Activated naive CD8-positive, alpha-beta T cell treated with anti-CD3 and anti-CD28 coated beads for 36 hours (primary cell): ENCODE measurements around the gene DALRD3. TPM values are rescaled to one million over a fixed set of nuclear protein-coding genes. Genes with fewer than 3 reads are reported as not detected.

ENCODE experiments used
- DNase-seq: peaks from one replicate; pipeline ENCODE4 v3.0.0; 2021
- H3K27ac Mint-ChIP-seq: one replicate; pipeline ENCODE4 v1.8.0; 2022; ENCODE audit warnings: mild to moderate bottlenecking, moderate library complexity, mixed read lengths
- H3K27me3 Mint-ChIP-seq: one replicate; pipeline ENCODE4 v1.8.0; 2022; ENCODE audit warnings: mild to moderate bottlenecking, mixed read lengths
- H3K36me3 Mint-ChIP-seq: one replicate; pipeline ENCODE4 v1.8.0; 2021; ENCODE audit warnings: mild to moderate bottlenecking, mixed read lengths
- H3K4me1 Mint-ChIP-seq: one replicate; pipeline ENCODE4 v1.8.0; 2021; ENCODE audit warnings: mixed read lengths
- H3K4me3 Mint-ChIP-seq: one replicate; pipeline ENCODE4 v1.8.0; 2022; ENCODE audit warnings: mild to moderate bottlenecking, moderate library complexity, mixed read lengths
- H3K9me3 Mint-ChIP-seq: one replicate; pipeline ENCODE4 v1.8.0; 2022; ENCODE audit warnings: mixed read lengths
- total RNA-seq, 2 experiments: library from RNA; stranded (reverse); gene quantifications; one replicate each; pipeline ENCODE4 v1.2.3, GENCODE V29; 2021

The DALRD3 gene
- total RNA-seq, 2 experiments from 2014 or later: 22.3 to 24.7 TPM

DNA sequence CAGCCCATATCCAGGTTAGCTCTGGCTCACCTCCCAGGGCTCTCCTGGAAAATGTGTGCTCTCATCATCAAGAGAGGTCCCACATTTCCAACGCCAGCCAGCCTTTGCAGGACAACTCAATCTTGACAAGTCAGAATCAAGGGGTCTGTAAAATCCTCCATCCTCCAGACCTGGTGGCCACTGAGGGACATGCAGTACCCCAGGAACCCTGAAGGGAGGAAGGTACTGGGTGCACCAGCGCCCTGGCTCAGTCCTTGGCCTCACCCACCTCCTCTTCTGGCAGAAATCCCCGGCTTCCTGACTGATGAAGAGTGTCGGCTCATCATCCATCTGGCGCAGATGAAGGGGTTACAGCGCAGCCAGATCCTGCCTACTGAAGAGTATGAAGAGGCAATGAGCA is 17.2 kb downstream of the DALRD3 start:
- no peak for DNase-seq
- Mint-ChIP-seq H3K4me3 (no peak overlapping the region), H3K4me1 (peaks cover under 1% of the 10 kb centered on the region), H3K36me3 (no peaks in the 10 kb centered on the region), H3K27ac (no peak overlapping the region), H3K9me3 (no peaks in the 10 kb centered on the region), H3K27me3 (no peaks in the 10 kb centered on the region)

DNA sequence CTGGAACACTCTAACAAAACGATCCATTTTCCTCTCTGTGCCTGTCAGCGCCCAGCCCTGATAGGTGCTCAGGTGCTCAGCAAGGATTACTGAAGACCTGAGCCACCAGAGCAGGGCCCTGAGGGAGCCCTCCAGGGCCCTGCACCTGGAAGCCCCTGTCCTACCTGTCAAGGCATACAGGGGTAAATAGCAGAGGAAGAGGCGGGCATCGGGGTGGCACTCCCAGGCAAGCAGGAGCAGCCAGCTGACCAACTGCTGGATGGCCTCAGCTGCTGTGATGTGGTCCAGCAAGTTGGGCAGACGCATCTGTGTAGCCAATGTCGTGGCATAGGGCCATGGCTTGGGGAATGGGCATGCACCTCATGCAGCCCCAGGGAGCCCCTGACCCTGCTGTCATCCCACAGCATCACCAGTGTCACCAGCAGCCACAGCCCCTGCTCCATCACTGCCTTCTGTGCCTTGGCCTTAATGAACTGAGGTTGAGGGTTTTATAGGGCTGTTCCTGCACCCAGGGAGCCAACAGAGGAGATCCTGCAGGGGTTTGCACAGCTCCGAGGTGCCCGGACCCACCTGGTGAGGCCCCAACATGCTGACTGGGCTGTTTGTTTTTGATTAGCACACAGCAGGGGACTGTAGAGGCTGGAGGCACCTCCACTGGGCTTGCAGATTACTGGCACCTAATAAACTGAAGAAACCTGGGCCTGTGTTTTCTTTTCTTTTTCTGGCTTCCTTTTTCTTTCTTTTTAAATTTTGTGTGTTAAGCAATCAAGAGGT is 19.1 kb downstream of the DALRD3 start:
- no peak overlapping the region for H3K27ac Mint-ChIP-seq
- no peak for DNase-seq
- no peaks in the 10 kb centered on the region for H3K9me3 Mint-ChIP-seq
- H3K4me1 Mint-ChIP-seq: peaks cover 6% of the 10 kb centered on the region
- H3K36me3 Mint-ChIP-seq: no peaks in the 10 kb centered on the region
- H3K4me3 Mint-ChIP-seq: no peak overlapping the region
- H3K27me3 Mint-ChIP-seq: no peaks in the 10 kb centered on the region

DNA sequence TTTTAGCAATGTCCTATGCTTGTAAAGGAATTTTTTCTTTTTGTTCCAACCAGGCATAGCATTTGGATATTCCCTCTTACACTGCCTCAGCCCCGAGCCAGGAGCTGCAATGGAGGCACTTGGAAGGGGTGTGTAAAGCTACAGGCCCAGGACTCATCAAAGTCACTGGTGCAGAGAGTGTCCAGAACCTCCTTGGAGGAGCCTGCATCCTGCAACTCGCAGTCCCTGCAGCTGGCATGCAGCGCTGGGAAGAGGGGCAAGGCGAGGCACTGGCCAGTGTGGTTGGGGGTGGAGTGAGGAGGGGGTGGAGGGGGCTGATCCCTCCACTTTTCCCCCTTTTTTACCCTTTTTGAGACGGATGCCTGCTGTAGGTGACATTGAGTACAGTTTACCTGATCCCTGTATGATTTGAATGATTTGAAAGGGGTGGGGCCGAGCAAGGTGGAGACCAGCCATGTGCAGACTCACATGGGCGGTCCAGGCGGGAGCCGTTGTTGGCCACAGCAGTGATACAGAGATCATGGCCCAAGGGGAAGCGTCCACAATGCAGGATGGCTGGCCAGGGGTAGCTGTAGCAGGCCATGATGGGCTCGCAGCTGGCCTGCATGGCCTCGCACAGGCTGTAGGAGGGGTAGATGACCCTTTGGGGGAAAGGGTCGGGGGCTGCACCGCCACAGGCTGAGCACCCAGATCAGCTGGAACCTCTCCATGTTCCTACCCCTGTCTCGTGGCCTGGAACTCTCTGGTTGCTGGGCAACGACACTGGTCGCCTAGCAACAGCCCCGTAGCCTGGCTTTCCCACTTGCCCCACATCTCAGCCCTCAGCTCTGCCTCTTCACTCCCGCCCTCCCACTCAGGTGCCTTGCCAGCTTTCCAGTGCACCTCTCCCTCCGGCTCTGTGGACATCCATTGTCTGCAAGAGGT is 20.4 kb downstream of the DALRD3 start:
- H3K36me3 Mint-ChIP-seq: peaks cover 2% of the 10 kb centered on the region
- no peak for DNase-seq
- H3K4me3 Mint-ChIP-seq: no peak overlapping the region
- no peaks in the 10 kb centered on the region for H3K9me3 Mint-ChIP-seq
- H3K4me1 Mint-ChIP-seq: peaks cover 14% of the 10 kb centered on the region
- H3K27ac Mint-ChIP-seq: no peak overlapping the region
- no peaks in the 10 kb centered on the region for H3K27me3 Mint-ChIP-seq

DNA sequence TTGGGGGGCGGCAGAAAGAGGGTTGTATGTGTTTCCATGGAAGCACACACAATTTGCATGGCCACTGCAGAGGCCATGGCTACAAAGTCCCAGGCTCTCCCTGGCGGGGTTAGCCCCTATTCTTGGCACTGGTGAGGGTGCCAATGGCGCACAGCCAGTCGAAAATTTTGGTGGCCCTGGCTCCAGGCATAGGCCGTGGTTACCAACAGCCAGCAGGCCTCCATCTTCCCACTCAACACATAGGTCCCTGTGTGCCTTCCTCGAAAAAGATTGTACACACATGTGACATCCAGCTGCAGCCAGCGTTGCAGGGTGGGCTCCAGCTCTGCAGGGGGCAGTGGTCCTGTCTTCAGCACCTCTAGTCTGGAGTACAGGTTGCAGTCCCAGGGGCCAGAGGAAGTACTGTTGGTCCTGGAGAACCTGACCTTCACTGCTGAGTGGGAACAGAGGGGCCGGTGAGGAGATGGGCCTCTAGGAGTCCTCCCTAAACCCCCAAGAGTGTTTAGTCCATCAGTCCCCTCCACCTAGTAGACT is 21.2 kb downstream of the DALRD3 start:
- Mint-ChIP-seq H3K36me3 (peaks cover 2% of the 10 kb centered on the region), H3K4me1 (peaks cover 14% of the 10 kb centered on the region), H3K4me3 (no peak overlapping the region), H3K9me3 (no peaks in the 10 kb centered on the region), H3K27me3 (no peaks in the 10 kb centered on the region), H3K27ac (no peak overlapping the region)
- DNase-seq: no peak

DNA sequence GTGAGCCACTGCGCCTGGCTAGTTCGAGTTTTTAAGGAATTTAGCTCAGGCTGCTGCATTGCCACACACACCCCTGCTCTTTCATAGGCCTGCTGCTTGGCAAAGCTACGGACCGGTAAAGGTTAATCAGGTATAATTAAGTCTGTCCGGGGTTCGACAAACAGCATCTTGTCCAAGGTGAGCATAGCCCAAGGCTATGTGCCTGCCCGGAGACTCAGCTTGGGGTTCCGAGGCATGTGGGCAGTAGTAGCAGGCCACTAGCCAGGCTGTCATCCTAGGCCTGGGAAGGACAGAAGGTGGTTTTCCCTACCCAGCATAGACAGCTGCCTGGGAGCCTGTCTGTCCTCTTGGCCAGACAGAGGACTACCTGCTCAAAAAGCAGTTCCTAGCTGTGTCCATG is 21.7 kb downstream of the DALRD3 start:
- no peak overlapping the region for H3K27ac Mint-ChIP-seq
- H3K4me3 Mint-ChIP-seq: no peak overlapping the region
- H3K9me3 Mint-ChIP-seq: no peaks in the 10 kb centered on the region
- H3K4me1 Mint-ChIP-seq: peaks cover 19% of the 10 kb centered on the region
- DNase-seq: no peak
- no peaks in the 10 kb centered on the region for H3K27me3 Mint-ChIP-seq
- H3K36me3 Mint-ChIP-seq: peaks cover 2% of the 10 kb centered on the region

DNA sequence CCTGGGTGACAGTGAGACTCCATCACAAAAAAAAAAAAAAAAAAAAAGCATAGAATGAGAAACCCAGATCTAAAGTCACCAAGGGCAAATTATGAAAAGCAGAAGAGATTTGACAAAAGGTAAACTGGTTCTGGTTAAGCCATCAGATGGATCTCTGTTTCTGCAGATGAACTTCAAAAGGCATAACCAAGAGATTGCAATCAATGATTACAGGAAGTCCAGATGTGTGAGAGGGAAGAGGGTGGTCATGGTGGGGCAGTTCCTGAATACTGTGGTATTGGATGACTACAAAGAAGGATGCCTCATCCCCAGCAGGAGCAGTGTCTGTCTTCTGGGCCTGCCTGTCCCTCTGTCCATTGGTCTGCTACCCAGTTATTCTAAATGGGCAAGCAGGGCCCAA is 24.5 kb downstream of the DALRD3 start:
- Mint-ChIP-seq H3K27me3 (no peaks in the 10 kb centered on the region), H3K4me1 (peaks cover 33% of the 10 kb centered on the region), H3K27ac (no peak overlapping the region), H3K9me3 (no peaks in the 10 kb centered on the region), H3K4me3 (no peak overlapping the region), H3K36me3 (peaks cover 4% of the 10 kb centered on the region)
- no peak for DNase-seq

DNA sequence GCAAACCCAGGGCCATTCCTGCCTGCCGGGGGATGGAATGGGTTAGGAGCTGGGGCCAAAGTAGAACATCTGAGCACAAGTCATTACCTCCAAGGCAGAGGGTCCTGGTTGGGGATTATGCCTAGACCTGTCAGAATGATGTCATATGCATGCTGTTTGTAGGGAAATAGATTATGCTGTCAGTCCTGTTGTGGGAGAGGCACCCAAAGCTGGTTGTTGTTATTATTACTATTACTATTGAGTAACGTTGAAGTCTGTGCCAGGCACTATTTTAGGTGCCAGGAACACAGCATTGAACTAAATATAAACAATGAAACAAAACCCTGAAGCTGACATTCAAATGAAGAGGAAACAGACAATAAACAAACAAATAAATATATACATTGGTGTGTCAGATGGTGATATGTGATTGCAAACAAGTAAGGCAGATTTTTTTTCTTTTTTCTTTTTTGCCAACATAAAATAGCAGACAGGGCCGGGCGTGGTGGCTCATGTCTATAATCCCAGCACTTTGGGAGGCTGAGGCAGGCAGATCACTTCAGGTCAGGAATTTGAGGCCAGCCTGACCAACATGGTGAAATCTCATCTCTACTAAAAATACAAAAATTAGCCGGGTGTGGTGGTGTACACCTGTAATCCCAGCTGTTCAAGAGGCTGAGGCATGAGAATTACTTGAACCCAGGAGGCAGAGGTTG is 26.4 kb downstream of the DALRD3 start:
- H3K27me3 Mint-ChIP-seq: no peaks in the 10 kb centered on the region
- H3K27ac Mint-ChIP-seq: peak overlapping the region; percentile 93
- peak overlapping the region; percentile 91 for H3K4me3 Mint-ChIP-seq
- no peaks in the 10 kb centered on the region for H3K9me3 Mint-ChIP-seq
- H3K36me3 Mint-ChIP-seq: peaks cover 4% of the 10 kb centered on the region
- peaks cover 42% of the 10 kb centered on the region for H3K4me1 Mint-ChIP-seq
- DNase-seq: no peak

DNA sequence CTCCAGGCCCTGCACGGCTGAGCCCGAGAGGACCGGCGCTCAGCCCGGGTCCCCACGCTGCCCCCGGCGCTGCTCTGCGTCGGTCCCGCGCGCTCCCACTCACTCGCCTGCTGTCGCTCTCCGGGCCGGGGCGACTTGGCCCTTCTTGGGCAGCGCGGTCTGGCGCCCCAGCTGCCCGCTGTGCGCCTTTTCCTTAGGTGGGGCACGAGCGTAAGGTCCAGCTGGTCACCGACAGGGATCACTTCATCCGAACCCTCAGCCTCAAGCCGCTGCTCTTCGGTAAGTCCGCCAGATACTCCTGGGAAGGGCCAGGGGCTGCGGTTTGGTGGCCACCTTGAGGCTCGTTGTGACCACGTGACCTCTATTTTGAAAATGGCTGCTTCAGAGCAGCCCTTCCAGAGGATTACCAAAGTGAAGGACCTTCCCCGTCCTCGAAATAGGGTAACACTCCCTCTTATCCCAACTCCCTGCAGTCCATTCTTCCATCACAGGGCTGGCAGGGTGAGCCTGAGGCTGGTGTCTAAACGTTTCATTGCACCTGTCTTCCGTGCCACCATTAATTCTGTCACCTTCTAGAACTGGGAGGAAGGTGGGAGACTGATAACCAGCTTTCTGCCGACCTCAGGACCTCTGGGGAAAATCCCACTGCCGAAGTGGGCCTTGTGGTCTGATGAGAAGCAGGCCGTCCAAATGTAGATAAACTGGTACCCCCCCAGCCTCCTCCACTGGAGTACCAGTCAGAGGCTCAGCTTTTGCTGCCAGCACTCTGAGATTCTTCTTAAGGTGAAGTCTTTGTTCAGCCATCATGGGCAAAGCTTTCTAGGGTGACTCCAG is 27.5 kb downstream of the DALRD3 start:
- Mint-ChIP-seq H3K27me3 (no peaks in the 10 kb centered on the region), H3K9me3 (no peaks in the 10 kb centered on the region), H3K36me3 (peaks cover 6% of the 10 kb centered on the region), H3K27ac (peak overlapping the region; percentile 93), H3K4me3 (peak overlapping the region; percentile 91), H3K4me1 (peaks cover 49% of the 10 kb centered on the region)
- peak; percentile 49 for DNase-seq

DNA sequence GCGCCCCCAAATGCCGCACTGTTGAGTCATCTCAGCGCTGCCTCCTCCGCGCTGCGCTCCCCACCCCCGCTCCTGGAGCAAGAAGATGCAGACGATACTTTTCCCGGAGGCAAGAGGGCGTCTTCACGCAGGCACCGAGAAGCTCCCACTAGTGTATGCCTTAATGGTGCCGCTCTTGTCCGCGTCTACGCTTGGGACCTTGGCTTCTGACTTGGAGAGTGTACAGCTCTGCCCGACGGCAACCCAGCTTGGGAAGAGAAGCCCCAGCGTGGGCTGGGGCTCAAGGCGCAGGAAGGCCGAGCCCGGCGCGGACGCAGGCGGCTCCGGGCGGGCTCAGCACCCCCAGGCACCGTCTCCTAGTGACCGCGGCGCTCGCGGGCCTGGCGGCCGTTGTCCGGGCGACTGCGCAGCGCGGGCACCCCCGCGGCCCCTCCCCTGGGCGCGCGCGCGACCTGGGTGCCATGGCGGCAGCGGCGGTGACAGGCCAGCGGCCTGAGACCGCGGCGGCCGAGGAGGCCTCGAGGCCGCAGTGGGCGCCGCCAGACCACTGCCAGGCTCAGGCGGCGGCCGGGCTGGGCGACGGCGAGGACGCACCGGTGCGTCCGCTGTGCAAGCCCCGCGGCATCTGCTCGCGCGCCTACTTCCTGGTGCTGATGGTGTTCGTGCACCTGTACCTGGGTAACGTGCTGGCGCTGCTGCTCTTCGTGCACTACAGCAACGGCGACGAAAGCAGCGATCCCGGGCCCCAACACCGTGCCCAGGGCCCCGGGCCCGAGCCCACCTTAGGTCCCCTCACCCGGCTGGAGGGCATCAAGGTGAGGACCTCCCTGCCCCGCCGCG is 28.4 kb downstream of the DALRD3 start, which contains the start of gene P4HTM:
Gene P4HTM, plus strand, starts transcription at position 446 of the 840 bp plus-strand sequence. Its CDS starts 16 bp downstream, at position 462.
- Mint-ChIP-seq H3K4me3 (peak within 1 kb of the TSS; percentile 91), H3K4me1 (peaks cover 47% of the 10 kb centered on the region), H3K9me3 (no peaks in the 10 kb centered on the region), H3K36me3 (peaks cover 6% of the 10 kb centered on the region), H3K27me3 (no peaks in the 10 kb centered on the region), H3K27ac (peak within 1 kb of the TSS; percentile 93)
- DNase-seq: peak; percentile 90

DNA sequence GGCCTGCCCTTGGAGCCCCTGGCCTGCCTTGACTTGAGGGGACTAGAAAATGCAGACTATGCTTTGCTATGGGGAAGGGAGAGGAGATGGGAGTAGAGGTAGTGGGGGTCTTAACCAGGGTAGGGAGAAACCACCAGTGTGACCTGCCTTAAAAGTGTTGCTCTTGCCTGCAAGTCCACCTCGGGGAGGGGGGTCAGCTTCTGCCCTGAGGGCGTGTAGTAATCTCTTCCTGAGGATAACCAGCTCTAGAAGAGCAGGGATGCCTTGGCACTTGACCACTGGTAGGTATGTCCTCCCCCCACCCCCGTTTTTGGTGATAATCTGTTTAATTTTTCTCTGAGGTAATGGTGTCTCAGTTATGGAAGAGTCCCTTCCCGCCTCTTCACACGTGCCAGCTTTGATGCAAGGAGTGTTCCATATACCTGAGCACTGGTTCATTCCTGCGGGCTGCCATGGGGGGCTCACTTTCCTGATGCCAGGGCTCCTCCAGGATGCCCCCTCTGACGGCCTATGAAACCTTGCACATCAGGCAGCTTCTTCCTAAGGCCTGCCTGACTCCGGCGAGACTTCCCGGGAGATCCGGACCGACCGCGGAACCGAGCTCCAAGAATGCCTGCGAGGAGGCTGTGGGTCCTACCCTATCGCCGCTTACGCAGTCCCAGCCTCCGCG is 29.1 kb downstream of the DALRD3 start:
- no peaks in the 10 kb centered on the region for H3K27me3 Mint-ChIP-seq
- DNase-seq: no peak
- H3K36me3 Mint-ChIP-seq: peaks cover 6% of the 10 kb centered on the region
- H3K27ac Mint-ChIP-seq: peak overlapping the region; percentile 91
- H3K4me1 Mint-ChIP-seq: peaks cover 43% of the 10 kb centered on the region
- peak overlapping the region; percentile 88 for H3K4me3 Mint-ChIP-seq
- H3K9me3 Mint-ChIP-seq: no peaks in the 10 kb centered on the region

DNA sequence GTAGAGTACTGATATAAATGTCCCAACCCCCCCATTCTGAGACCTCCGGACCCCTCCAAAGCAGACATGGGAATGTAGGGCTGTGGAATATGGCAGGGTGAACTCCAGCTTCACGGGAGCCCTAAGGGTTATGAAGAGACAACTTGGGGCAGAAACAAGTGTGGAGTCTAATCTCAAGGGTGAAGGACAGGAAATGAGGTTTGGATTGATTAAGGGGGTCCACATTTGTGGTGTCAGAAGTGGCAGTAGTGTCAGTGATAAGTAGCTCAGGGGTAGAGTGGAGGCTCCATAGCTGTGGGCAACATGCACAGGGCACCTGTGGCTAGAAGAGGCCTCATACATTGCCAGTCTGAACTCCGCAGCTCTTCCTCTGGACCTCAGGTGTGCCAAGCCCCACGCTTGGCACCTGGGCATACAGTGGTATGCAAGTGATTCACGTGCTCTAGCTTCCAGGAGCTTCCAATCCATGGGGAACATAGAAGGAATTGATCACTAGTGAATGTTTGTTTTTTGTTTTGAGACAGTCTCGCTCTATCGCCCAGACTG is 32.5 kb downstream of the DALRD3 start:
- Mint-ChIP-seq H3K27me3 (no peaks in the 10 kb centered on the region), H3K4me1 (peaks cover 24% of the 10 kb centered on the region), H3K4me3 (no peak overlapping the region), H3K27ac (no peak overlapping the region), H3K9me3 (no peaks in the 10 kb centered on the region), H3K36me3 (peaks cover 8% of the 10 kb centered on the region)
- no peak for DNase-seq

DNA sequence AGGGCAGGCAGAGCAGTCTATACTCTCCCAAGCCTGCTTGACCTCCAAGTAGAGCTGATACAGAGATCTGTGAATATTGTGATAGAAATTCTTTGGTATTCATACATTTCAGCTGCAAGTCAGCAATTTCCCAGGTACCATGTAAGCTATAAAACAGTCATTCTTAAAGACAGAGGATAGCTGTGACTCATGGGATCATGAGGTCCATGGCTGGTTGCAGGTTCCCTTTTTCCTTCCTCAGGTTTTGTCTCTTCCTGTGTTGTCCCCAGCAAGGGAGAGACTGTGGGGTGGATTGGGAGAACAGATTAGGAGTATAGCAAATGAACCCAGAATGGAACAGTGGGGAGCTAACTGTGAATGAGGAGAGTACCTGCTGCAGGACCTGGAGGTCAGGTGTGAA is 33.7 kb downstream of the DALRD3 start:
- Mint-ChIP-seq H3K4me1 (peaks cover 24% of the 10 kb centered on the region), H3K36me3 (peaks cover 8% of the 10 kb centered on the region), H3K27me3 (no peaks in the 10 kb centered on the region), H3K9me3 (no peaks in the 10 kb centered on the region), H3K27ac (no peak overlapping the region), H3K4me3 (no peak overlapping the region)
- no peak for DNase-seq

DNA sequence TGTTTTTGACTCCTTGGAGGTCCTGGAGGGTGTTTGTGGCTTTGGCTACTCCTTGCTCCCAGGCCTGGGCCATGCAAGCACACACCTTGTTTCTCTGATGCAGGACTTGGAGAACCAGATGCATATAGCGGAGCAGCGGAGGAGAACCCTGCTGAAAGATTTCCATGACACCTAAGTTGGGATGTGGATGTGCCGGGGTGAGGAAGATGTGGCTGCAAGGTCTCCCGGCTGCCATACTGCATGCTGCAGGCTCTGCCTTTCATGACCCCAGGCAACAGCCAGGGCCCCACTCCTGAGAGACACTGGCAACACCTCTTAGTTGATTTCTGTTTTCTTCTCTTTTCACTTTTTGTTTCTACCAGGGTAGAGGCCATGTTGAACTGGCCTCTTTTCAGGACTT is 35.3 kb downstream of the DALRD3 start:
- H3K36me3 Mint-ChIP-seq: peaks cover 7% of the 10 kb centered on the region
- H3K27ac Mint-ChIP-seq: peak overlapping the region; percentile 18
- no peaks in the 10 kb centered on the region for H3K9me3 Mint-ChIP-seq
- DNase-seq: no peak
- no peak overlapping the region for H3K4me3 Mint-ChIP-seq
- peaks cover 13% of the 10 kb centered on the region for H3K4me1 Mint-ChIP-seq
- H3K27me3 Mint-ChIP-seq: no peaks in the 10 kb centered on the region
